Neural crest cell (in vitro differentiated cells): Measurements from ENCODE around the gene SLC9A3. TPM values are rescaled to one million over a fixed set of nuclear protein-coding genes. Genes with fewer than 3 reads are reported as not detected.

Experiments
- DNase-seq: peaks from one replicate; pipeline ENCODE4 v3.0.0; 2021; ENCODE audit warnings: low read depth, mixed read lengths, low spot score
- H3K27ac Mint-ChIP-seq: one replicate; pipeline ENCODE4 v1.8.0; 2021; ENCODE audit warnings: mild to moderate bottlenecking, mixed read lengths; ENCODE audit not compliant: unreplicated experiment
- H3K27me3 Mint-ChIP-seq: 2 replicates; pipeline ENCODE4 v1.8.0; 2021; ENCODE audit warnings: low read depth, mild to moderate bottlenecking, mixed read lengths
- H3K36me3 Mint-ChIP-seq: 2 replicates; pipeline ENCODE4 v1.8.0; 2021; ENCODE audit warnings: low read depth, mild to moderate bottlenecking, mixed read lengths
- H3K4me1 Mint-ChIP-seq: 2 replicates; pipeline ENCODE4 v1.8.0; 2021; ENCODE audit warnings: mixed read lengths
- H3K4me3 Mint-ChIP-seq: one replicate; pipeline ENCODE4 v1.8.0; 2021; ENCODE audit warnings: mild to moderate bottlenecking, mixed read lengths
- H3K9me3 Mint-ChIP-seq: 2 replicates; pipeline ENCODE4 v1.8.0; 2021; ENCODE audit warnings: mixed read lengths
- CTCF ChIP-seq: fragments of 200-600 bp; sonication (generic); conservative IDR thresholded peaks from 2 replicates; pipeline ENCODE4 v1.5.0; 2021; ENCODE audit warnings: antibody characterized with exemption, mild to moderate bottlenecking
- total RNA-seq: library from RNA; stranded (reverse); gene quantifications from 2 replicates; pipeline ENCODE4 v1.2.1, GENCODE V29; 2021

The SLC9A3 gene
- total RNA-seq, 1 donor from 2014 or later = 1.5 TPM

GRCh38 chr5:537621-538071, 13.4 kb upstream of the SLC9A3 start:
- no peak for TF ChIP-seq CTCF
- H3K36me3 Mint-ChIP-seq = no peaks in the 10 kb centered on the region
- H3K4me1 Mint-ChIP-seq = peaks cover 17% of the 10 kb centered on the region
- peaks cover 13% of the 10 kb centered on the region for H3K27me3 Mint-ChIP-seq
- no peak overlapping the region for H3K27ac Mint-ChIP-seq
- no peak for DNase-seq
- H3K9me3 Mint-ChIP-seq = no peaks in the 10 kb centered on the region
- H3K4me3 Mint-ChIP-seq = no peak overlapping the region

GRCh38 chr5:537098-537497, 12.8 kb upstream of the SLC9A3 start:
- no peaks in the 10 kb centered on the region for H3K36me3 Mint-ChIP-seq
- TF ChIP-seq CTCF = no peak
- H3K4me3 Mint-ChIP-seq = no peak overlapping the region
- DNase-seq = no peak
- H3K27ac Mint-ChIP-seq = no peak overlapping the region
- H3K4me1 Mint-ChIP-seq = peaks cover 17% of the 10 kb centered on the region
- H3K9me3 Mint-ChIP-seq = no peaks in the 10 kb centered on the region
- H3K27me3 Mint-ChIP-seq = peaks cover 13% of the 10 kb centered on the region

- H3K27me3 Mint-ChIP-seq = peaks cover 21% of the 10 kb centered on the region
Measured at GRCh38 chr5:535846-536698, 11.8 kb upstream of the SLC9A3 start.

GRCh38 chr5:534743-535671, 10.8 kb upstream of the SLC9A3 start:
- no peak for DNase-seq
- Mint-ChIP-seq H3K4me1 (peaks cover 17% of the 10 kb centered on the region), H3K9me3 (no peaks in the 10 kb centered on the region), H3K4me3 (no peak overlapping the region), H3K36me3 (no peaks in the 10 kb centered on the region), H3K27me3 (peaks cover 32% of the 10 kb centered on the region), H3K27ac (no peak overlapping the region)
- TF ChIP-seq CTCF = no peak

More at GRCh38 chr5:535846-536698, 11.8 kb upstream of the SLC9A3 start:
- peak overlapping the region; percentile 68 for H3K27ac Mint-ChIP-seq
- DNase-seq = no peak
- no peaks in the 10 kb centered on the region for H3K9me3 Mint-ChIP-seq
- H3K4me1 Mint-ChIP-seq = peaks cover 17% of the 10 kb centered on the region
- H3K36me3 Mint-ChIP-seq = no peaks in the 10 kb centered on the region
- no peak overlapping the region for H3K4me3 Mint-ChIP-seq
- no peak for TF ChIP-seq CTCF

- H3K9me3 Mint-ChIP-seq = no peaks in the 10 kb centered on the region
- H3K27ac Mint-ChIP-seq = no peak overlapping the region
- no peak overlapping the region for H3K4me3 Mint-ChIP-seq
- peaks cover 17% of the 10 kb centered on the region for H3K4me1 Mint-ChIP-seq
- H3K36me3 Mint-ChIP-seq = no peaks in the 10 kb centered on the region
- TF ChIP-seq CTCF = no peak
- peaks cover 41% of the 10 kb centered on the region for H3K27me3 Mint-ChIP-seq
- DNase-seq = no peak
Measured at GRCh38 chr5:533955-534742, 9.9 kb upstream of the SLC9A3 start.
